NCI-H1436 treated with DMSO at 0.1 percent for 48 hours (cell line): ENCODE results near the gene MKNK2.
"Not testable (repeated sequence)": the region's sequence is repeated elsewhere in the genome, so short reads cannot be mapped to it uniquely, and the experiment has no call there.

Source experiments
- DNase-seq: peaks from one replicate; lab custom pipeline; 2025; lab: John Stamatoyannopoulos, UW

The MKNK2 gene

GRCh38 chr19:1991018-1991913, 59.8 kb downstream of the MKNK2 start:
- no peak for DNase-seq

DNA sequence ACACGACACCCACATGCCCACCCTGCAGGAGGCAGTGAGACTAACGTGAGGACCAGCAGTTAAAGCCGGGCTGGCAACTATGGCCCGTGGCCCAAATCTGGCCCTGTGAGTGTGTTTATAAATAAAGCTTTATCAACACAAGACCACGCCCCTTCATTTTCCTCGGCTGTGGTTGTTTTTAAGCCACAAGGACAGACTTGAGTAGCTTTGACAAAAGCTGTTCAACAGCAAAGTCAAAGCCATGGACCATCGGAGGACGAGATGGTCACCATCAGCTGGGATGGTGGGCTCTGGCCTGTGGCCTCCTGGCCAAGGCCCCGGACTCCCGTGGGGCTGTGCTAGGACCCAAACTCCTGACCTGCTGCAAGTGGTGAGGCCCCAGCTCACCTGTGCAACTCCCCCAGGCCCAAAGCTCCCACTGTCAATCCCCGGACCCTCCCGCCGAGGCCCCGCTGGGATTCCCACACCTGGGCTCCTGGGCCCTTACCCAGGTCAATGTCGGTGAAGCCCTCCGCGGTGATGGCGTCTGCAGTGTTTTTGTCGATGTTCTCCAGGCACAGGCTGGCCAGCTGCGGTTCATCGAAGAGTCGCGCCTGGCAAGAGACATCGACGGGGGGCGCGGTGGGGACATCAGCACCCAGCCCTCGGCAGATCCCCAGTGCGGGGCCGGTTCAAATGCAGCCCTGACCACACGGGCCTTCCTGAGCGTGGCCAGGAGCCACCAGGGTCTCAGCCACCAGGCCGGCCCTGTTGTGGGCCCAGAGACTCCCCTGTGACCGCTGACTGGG, 60.6 kb downstream of the MKNK2 start:
- DNase-seq = no peak

GRCh38 chr19:1989513-1990229, 61.4 kb downstream of the MKNK2 start:
- DNase-seq = no peak

- not testable (repeated sequence) for DNase-seq
These were observed 62.6 kb downstream of the MKNK2 start for GRCh38 chr19:1988464-1988863.
